ENCODE data around the gene C1orf198. TPM values are rescaled to one million over a fixed set of nuclear protein-coding genes. Genes with fewer than 3 reads are reported as not detected.

The C1orf198 gene
- total and polyA plus RNA-seq, 2 of the 8 experiments (the other 6 are each of a cell fraction or from before 2014, with no cell fraction given), result 30.6 to 45.0 TPM

- H3K56ac ChIP-seq (replicated peaks; ENCODE audit: insufficient read length, low read depth, low read length), result no peak overlapping the region
- no peaks in the 10 kb centered on the region for H3K9me3 ChIP-seq (ENCODE audit: insufficient read depth in 2 of 2, low read depth in 1 of 2, low read length in 1 of 2)
- no peak overlapping the region for H3K4ac ChIP-seq (replicated peaks; ENCODE audit: insufficient read length, low read depth, low read length)
- no peak for DNase-seq (ENCODE audit: low read depth in 1 of 2, low spot score in 2 of 2)
- peaks cover 17 to 45% (median 38%) of the 10 kb centered on the region in 4 experiments for H3K27me3 ChIP-seq (replicated peaks in 1 of 4; ENCODE audit: control insufficient read depth in 3 of 4, extremely low read depth in 1 of 4, insufficient read depth in 3 of 4, low read length in 3 of 4)
- H2AFZ ChIP-seq (ENCODE audit: low read length), result no peak overlapping the region
- H2BK120ac ChIP-seq (replicated peaks; ENCODE audit: low read depth, low read length), result no peak overlapping the region
- FAIRE-seq, result no peak
- no peaks in the 10 kb centered on the region for H3K79me1 ChIP-seq (ENCODE audit: low read depth, low read length)
- no peaks in the 10 kb centered on the region for H3K36me3 ChIP-seq (ENCODE audit: control insufficient read depth in 2 of 4, insufficient read depth in 4 of 4, low read length in 3 of 4)
- no peak overlapping the region for H4K91ac ChIP-seq (replicated peaks; ENCODE audit: insufficient read length, low read length)
- H3K4me2 ChIP-seq (ENCODE audit: insufficient read depth in 1 of 2, low read depth in 2 of 2, low read length in 2 of 2), result no peak overlapping the region
- no peak overlapping the region for H2BK12ac ChIP-seq (ENCODE audit: low read depth, low read length)
- H2BK20ac ChIP-seq (ENCODE audit: low read length), result no peak overlapping the region
- H3K14ac ChIP-seq (ENCODE audit: insufficient read length), result no peak overlapping the region
- no peak overlapping the region for H3K4me3 ChIP-seq (ENCODE audit: extremely low read depth in 1 of 4, insufficient read depth in 2 of 4, low read depth in 3 of 4, low read length in 4 of 4)
- 92% methylated on average over 5 of the region's 5 CpGs; no CpG with 5 or more reads in 1 of the 2 experiments for WGBS, 2 experiments (ENCODE audit: extremely low coverage in 1 of 2, insufficient coverage in 1 of 2, insufficient read length in 1 of 2, insufficient replicate concordance in 2 of 2, low coverage in 1 of 2, low lambda C conversion rate in 2 of 2, missing lambda C conversion rate in 1 of 2)
- no peak overlapping the region for H3K27ac ChIP-seq (ENCODE audit: low read depth, low read length)
- H4K8ac ChIP-seq (ENCODE audit: extremely low read depth, insufficient read depth, low read length), result no peak overlapping the region
- H4K5ac ChIP-seq (ENCODE audit: insufficient read length, low read depth, low read length), result no peak overlapping the region
- no peak overlapping the region for H3K23ac ChIP-seq (ENCODE audit: insufficient read length)
- no peak overlapping the region for H2AK5ac ChIP-seq (ENCODE audit: low read depth, low read length)
- no peak overlapping the region for H3K9ac ChIP-seq (replicated peaks in 1 of 4; ENCODE audit: extremely low read depth in 1 of 4, low read depth in 3 of 4, low read length in 3 of 4)
- H2BK15ac ChIP-seq (ENCODE audit: low read length), result no peak overlapping the region
- POLR2A ChIA-PET (ENCODE audit: partially characterized antibody), result interaction anchor here (0.6 kb wide), 1 partner anchor 458 kb away, joined by 3 read pairs; no protein-coding TSS in a partner anchor
- CTCF ChIA-PET (ENCODE audit: partially characterized antibody), result interaction anchor here (0.9 to 1.0 kb wide), 2 partner anchors 8 to 147 kb away, joined by 3 to 4 read pairs; no protein-coding TSS in a partner anchor
- H3K79me2 ChIP-seq (ENCODE audit: control insufficient read depth in 1 of 2, insufficient read depth in 2 of 2, low read length in 2 of 2), result no peaks in the 10 kb centered on the region
- TF ChIP-seq POLR2A (IDR thresholded peaks at IDR 0.05; ENCODE audit: control extremely low read depth in 1 of 2, low read depth in 2 of 2, low read length in 2 of 2), result no peak
- TF ChIP-seq KDM1A (IDR thresholded peaks at IDR 0.05; ENCODE audit: borderline replicate concordance, low read length), result no peak
- TF ChIP-seq BCL11A (IDR thresholded peaks at IDR 0.05; ENCODE audit: low read depth in 2 of 2, low read length in 2 of 2), result no peak
- no peak for TF ChIP-seq TCF12 (IDR thresholded peaks at IDR 0.05; ENCODE audit: low read depth, low read length)
- no peak for TF ChIP-seq CTBP2 (IDR thresholded peaks at IDR 0.05; ENCODE audit: borderline replicate concordance, insufficient read depth, insufficient read length, low read length)
- TF ChIP-seq RBBP5 (IDR thresholded peaks at IDR 0.05; ENCODE audit: borderline replicate concordance, low read depth, low read length), result no peak
- H3K23me2 ChIP-seq (ENCODE audit: low read depth, low read length), result no peaks in the 10 kb centered on the region
- peaks cover 0 to 4% (median 1%) of the 10 kb centered on the region in 4 experiments; a peak in 1 of 7 replicates for H3K4me1 ChIP-seq (replicated peaks in 1 of 4; ENCODE audit: control insufficient read depth in 3 of 4, insufficient read depth in 4 of 4, low read length in 3 of 4)
- H2BK5ac ChIP-seq (ENCODE audit: low read depth, low read length), result no peak overlapping the region
- no peak overlapping the region for H3K18ac ChIP-seq (ENCODE audit: extremely low read depth, low read length)
- no peaks in the 10 kb centered on the region for H4K20me1 ChIP-seq (replicated peaks in 1 of 2; ENCODE audit: control insufficient read depth in 1 of 2, insufficient read depth in 2 of 2, low read length in 2 of 2)
Observed at GRCh38 chr1:230790026-230790425, 78.3 kb downstream of the C1orf198 start.
